Chondrocyte (in vitro differentiated cells): ENCODE data around the gene ZNF319. TPM values are rescaled to one million over a fixed set of nuclear protein-coding genes. Genes with fewer than 3 reads are reported as not detected.
A peak's percentile ranks its signal among the peaks of the same experiment; 100 is the strongest.

Source experiments
- DNase-seq: peaks from one replicate; pipeline ENCODE4 v3.0.0; 2021; ENCODE audit warnings: mixed read lengths, low spot score
- H3K27ac Mint-ChIP-seq: one replicate; pipeline ENCODE4 v1.8.0; 2021; ENCODE audit warnings: mild to moderate bottlenecking, moderate library complexity, mixed read lengths; ENCODE audit not compliant: unreplicated experiment
- H3K27me3 Mint-ChIP-seq: 2 replicates; pipeline ENCODE4 v1.8.0; 2021; ENCODE audit warnings: low read depth, mixed read lengths
- H3K36me3 Mint-ChIP-seq: 2 replicates; pipeline ENCODE4 v1.8.0; 2021; ENCODE audit warnings: low read depth, mixed read lengths
- H3K4me1 Mint-ChIP-seq: 2 replicates; pipeline ENCODE4 v1.8.0; 2021; ENCODE audit warnings: low read depth, mild to moderate bottlenecking, mixed read lengths
- H3K4me3 Mint-ChIP-seq: one replicate; pipeline ENCODE4 v1.8.0; 2021; ENCODE audit warnings: mild to moderate bottlenecking, moderate library complexity, mixed read lengths; ENCODE audit not compliant: unreplicated experiment
- H3K9me3 Mint-ChIP-seq: 2 replicates; pipeline ENCODE4 v1.8.0; 2021; ENCODE audit warnings: low read depth, mixed read lengths
- CTCF ChIP-seq: fragments of 200-600 bp; sonication (generic); IDR thresholded peaks from 2 replicates; pipeline ENCODE4 v1.5.0; 2021; ENCODE audit warnings: antibody characterized with exemption, mild to moderate bottlenecking, moderate library complexity
- total RNA-seq: library from RNA; stranded (reverse); gene quantifications from 3 replicates; pipeline ENCODE4 v1.2.1, GENCODE V29; 2021

The ZNF319 gene
- total RNA-seq, 1 donor from 2014 or later, result 12.0 TPM

- Mint-ChIP-seq H3K4me1 (no peaks in the 10 kb centered on the region), H3K4me3 (no peak overlapping the region), H3K36me3 (no peaks in the 10 kb centered on the region), H3K9me3 (no peaks in the 10 kb centered on the region), H3K27me3 (peaks cover 13% of the 10 kb centered on the region), H3K27ac (no peak overlapping the region)
- TF ChIP-seq CTCF, result no peak
- peak; percentile 61 for DNase-seq
These were observed 38.4 kb downstream of the ZNF319 start for GRCh38 chr16:57962046-57962445.

DNA sequence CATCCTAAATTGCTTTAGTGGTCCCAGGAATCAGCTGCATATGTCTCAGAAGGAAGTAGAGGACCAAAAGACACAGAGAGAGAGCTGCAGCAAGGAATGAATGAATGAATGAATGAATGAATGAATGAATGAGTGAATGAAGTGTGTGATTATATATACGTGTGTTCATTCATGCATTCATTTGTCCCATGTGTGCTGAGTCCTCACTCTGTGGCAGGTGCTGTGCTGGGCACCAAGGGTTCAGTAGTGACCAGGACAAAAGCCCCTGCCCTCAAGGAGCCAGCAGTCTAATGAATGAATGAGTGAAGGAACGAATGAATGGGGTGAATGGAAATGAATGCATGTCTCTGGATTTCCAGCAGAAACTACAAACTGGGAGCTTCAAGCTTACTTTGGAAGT, 38.9 kb downstream of the ZNF319 start:
- Mint-ChIP-seq H3K4me3 (no peak overlapping the region), H3K27ac (no peak overlapping the region), H3K36me3 (no peaks in the 10 kb centered on the region), H3K4me1 (no peaks in the 10 kb centered on the region), H3K27me3 (peaks cover 13% of the 10 kb centered on the region), H3K9me3 (no peaks in the 10 kb centered on the region)
- TF ChIP-seq CTCF, result no peak
- peak; percentile 18 for DNase-seq

DNA sequence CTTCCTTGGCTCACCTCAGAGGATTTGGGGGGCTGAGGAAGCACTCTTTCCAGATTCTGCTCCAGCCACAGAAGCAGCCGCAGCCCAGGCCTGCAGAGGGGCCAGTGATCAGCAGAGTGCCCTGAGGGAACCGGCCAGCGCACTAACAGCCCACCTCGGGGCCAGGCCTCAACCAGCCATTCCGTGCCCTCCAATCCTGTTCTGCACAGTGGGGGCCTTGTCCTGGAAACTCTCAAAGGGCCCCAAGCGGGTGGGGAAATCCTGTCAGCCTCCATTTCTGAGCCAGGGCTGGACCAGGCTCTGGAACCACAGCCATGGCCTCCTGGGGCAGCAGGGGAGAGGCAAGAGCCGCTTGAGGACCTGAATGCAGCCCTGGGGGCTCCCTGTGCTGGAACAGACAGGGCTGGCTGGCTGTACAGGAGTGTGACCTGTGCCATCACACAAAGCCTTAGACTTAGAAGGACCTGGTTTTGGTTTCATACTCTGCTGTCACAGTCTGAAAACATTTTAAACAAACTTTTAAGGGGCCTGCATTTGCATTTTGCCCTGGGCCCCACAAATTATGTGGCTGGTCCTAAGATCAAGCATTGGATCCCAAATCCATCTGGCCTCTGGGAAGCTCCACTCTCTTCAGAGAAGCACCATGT, 39.5 kb downstream of the ZNF319 start:
- no peak for TF ChIP-seq CTCF
- no peak overlapping the region for H3K27ac Mint-ChIP-seq
- H3K4me1 Mint-ChIP-seq, result no peaks in the 10 kb centered on the region
- H3K36me3 Mint-ChIP-seq, result no peaks in the 10 kb centered on the region
- H3K9me3 Mint-ChIP-seq, result no peaks in the 10 kb centered on the region
- no peak overlapping the region for H3K4me3 Mint-ChIP-seq
- H3K27me3 Mint-ChIP-seq, result peaks cover 13% of the 10 kb centered on the region
- DNase-seq, result peak; percentile 59

DNA sequence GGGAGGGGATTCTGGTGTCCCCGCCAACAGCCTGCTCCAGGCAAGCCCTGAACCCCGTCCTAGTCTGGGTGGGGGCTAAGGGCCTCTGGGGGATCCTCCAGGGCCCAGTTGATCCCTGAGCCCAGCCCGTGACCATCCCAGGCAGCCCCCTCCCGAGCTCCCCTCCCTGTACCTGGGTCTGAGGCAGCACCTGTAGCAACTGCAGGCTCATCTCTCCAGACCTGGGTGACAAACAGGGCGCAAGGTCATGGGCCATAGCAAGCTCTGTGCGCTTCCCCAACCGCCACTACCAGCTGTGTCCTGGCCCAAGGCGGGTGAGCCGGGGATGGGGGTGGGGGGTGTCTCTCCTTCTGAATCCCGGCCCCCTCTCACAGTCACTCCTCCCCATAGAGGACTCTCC, 40.2 kb downstream of the ZNF319 start:
- no peaks in the 10 kb centered on the region for H3K4me1 Mint-ChIP-seq
- H3K9me3 Mint-ChIP-seq, result no peaks in the 10 kb centered on the region
- peaks cover 17% of the 10 kb centered on the region for H3K27me3 Mint-ChIP-seq
- H3K36me3 Mint-ChIP-seq, result no peaks in the 10 kb centered on the region
- no peak for TF ChIP-seq CTCF
- DNase-seq, result no peak
- no peak overlapping the region for H3K4me3 Mint-ChIP-seq
- no peak overlapping the region for H3K27ac Mint-ChIP-seq

DNA sequence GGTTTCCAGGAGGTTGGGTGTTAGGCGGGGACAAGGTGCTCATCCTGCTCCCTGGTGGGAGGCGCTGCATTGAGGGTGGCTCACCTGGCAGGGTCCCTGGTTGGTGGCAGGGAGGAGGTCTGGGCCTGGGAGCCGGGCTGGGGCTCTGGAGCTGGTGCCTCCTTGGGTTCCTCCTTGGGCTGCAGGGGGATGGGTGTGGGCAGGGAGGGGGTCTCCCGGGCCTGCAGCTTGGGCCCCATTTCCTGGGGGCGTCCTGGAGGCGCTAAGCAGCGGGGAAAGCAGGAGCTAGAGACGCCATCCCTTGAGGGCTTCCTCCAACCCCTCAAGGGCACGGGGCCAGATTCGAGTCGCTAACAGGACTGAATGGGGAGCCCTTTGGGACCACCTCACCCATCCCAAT, 40.7 kb downstream of the ZNF319 start:
- H3K27ac Mint-ChIP-seq, result no peak overlapping the region
- DNase-seq, result peak; percentile 74
- H3K36me3 Mint-ChIP-seq, result no peaks in the 10 kb centered on the region
- TF ChIP-seq CTCF, result no peak
- no peaks in the 10 kb centered on the region for H3K4me1 Mint-ChIP-seq
- no peak overlapping the region for H3K4me3 Mint-ChIP-seq
- peaks cover 17% of the 10 kb centered on the region for H3K27me3 Mint-ChIP-seq
- H3K9me3 Mint-ChIP-seq, result no peaks in the 10 kb centered on the region
